GM23338 (cell line): ENCODE results near the gene TTC9C. TPM values are rescaled to one million over a fixed set of nuclear protein-coding genes. Genes with fewer than 3 reads are reported as not detected.
"Not testable (repeated sequence)": the region's sequence is repeated elsewhere in the genome, so short reads cannot be mapped to it uniquely, and the experiment has no call there.

Experiments used
- ATAC-seq: fragments of 200-7000 bp; cut with Tn5 transposase; 3 replicates; pipeline ENCODE4 v1.9.1; 2020
- DNase-seq: peaks from one replicate; pipeline ENCODE4 v3.0.0-alpha.2; 2015; ENCODE audit warnings: low spot score
- H2AFZ ChIP-seq: fragments of 200-600 bp; sonication (generic); 2 replicates; pipeline ENCODE4 v1.8.0; 2016; ENCODE audit warnings: antibody characterized with exemption, mild to moderate bottlenecking, moderate library complexity
- H3F3A ChIP-seq: fragments of 200-600 bp; sonication (generic); replicated peaks from 2 replicates; pipeline ENCODE4 v1.8.0; 2017; ENCODE audit warnings: antibody characterized with exemption, mixed run types, low read depth
- H3K27ac ChIP-seq: fragments of 200-600 bp; sonication (generic); 2 replicates; pipeline ENCODE4 v1.6.1; 2016; ENCODE audit warnings: low read depth
- H3K27me3 ChIP-seq: fragments of 200-600 bp; sonication (generic); 2 replicates; pipeline ENCODE4 v1.8.0; 2016; ENCODE audit warnings: mild to moderate bottlenecking, mixed run types, moderate library complexity; ENCODE audit not compliant: insufficient read depth
- H3K36me3 ChIP-seq: fragments of 200-600 bp; sonication (generic); 2 replicates; pipeline ENCODE4 v1.8.0; 2016; ENCODE audit warnings: mild to moderate bottlenecking; ENCODE audit not compliant: insufficient read depth
- H3K4me1 ChIP-seq: fragments of 200-600 bp; sonication (generic); 2 replicates; pipeline ENCODE4 v1.8.0; 2016; ENCODE audit warnings: mild to moderate bottlenecking, moderate library complexity; ENCODE audit not compliant: insufficient read depth
- H3K4me2 ChIP-seq: fragments of 200-600 bp; sonication (generic); 2 replicates; pipeline ENCODE4 v1.7.1; 2017; ENCODE audit warnings: mixed run types
- H3K4me3 ChIP-seq: fragments of 200-600 bp; sonication (generic); 2 replicates; pipeline ENCODE4 v1.6.1; 2016; ENCODE audit warnings: mixed run types
- H3K79me2 ChIP-seq: fragments of 200-600 bp; sonication (generic); replicated peaks from 2 replicates; pipeline ENCODE4 v1.8.0; 2017; ENCODE audit warnings: mild to moderate bottlenecking; ENCODE audit not compliant: insufficient read depth
- H3K9me2 ChIP-seq: fragments of 200-600 bp; sonication (generic); 2 replicates; pipeline ENCODE4 v1.8.0; 2017; ENCODE audit not compliant: insufficient read depth
- H4K20me1 ChIP-seq: fragments of 200-600 bp; sonication (generic); replicated peaks from 2 replicates; pipeline ENCODE4 v1.8.0; 2017; ENCODE audit warnings: mild to moderate bottlenecking; ENCODE audit not compliant: insufficient read depth
- H3K27ac Mint-ChIP-seq: 2 replicates; pipeline ENCODE4 v1.8.0; 2020; ENCODE audit warnings: inconsistent platforms, mild to moderate bottlenecking, moderate library complexity, mixed read lengths
- H3K27me3 Mint-ChIP-seq: 3 replicates; pipeline ENCODE4 v1.8.0; 2022; ENCODE audit warnings: low read depth, mild to moderate bottlenecking, moderate library complexity, mixed read lengths, inconsistent platforms; ENCODE audit not compliant: insufficient read depth, poor library complexity
- H3K36me3 Mint-ChIP-seq: 3 replicates; pipeline ENCODE4 v1.8.0; 2021; ENCODE audit warnings: low read depth, mild to moderate bottlenecking, inconsistent platforms, moderate library complexity, mixed read lengths
- H3K4me1 Mint-ChIP-seq: 3 replicates; pipeline ENCODE4 v1.8.0; 2020; ENCODE audit warnings: mild to moderate bottlenecking, inconsistent platforms, mixed read lengths
- H3K4me3 Mint-ChIP-seq: 3 replicates; pipeline ENCODE4 v1.8.0; 2021; ENCODE audit warnings: moderate library complexity, mild to moderate bottlenecking, inconsistent platforms, mixed read lengths
- H3K9me3 Mint-ChIP-seq: 3 replicates; pipeline ENCODE4 v1.8.0; 2020; ENCODE audit warnings: moderate library complexity, mild to moderate bottlenecking, inconsistent platforms, mixed read lengths
- EZH2 ChIP-seq: fragments of 200-600 bp; sonication (generic); IDR thresholded peaks from one replicate; pipeline ENCODE4 v1.8.0; 2017; ENCODE audit warnings: antibody characterized with exemption, mild to moderate bottlenecking, low read depth; ENCODE audit not compliant: unreplicated experiment
- ZNF114 ChIP-seq: fragments of 250-450 bp; sonication (Bioruptor Pico); IDR thresholded peaks from 2 replicates; pipeline ENCODE4 v1.5.0; 2020; ENCODE audit warnings: mild to moderate bottlenecking, moderate library complexity
- ZNF462 ChIP-seq: fragments of 250-450 bp; sonication (Bioruptor Pico); IDR thresholded peaks from 2 replicates; pipeline ENCODE4 v1.5.0; 2020; ENCODE audit warnings: mild to moderate bottlenecking, moderate library complexity
- polyA plus RNA-seq: library from polyadenylated mRNA; unstranded; fragments of >200 nt; fragmentation: Nextera tagmentation; extraction: Ambion mirVana; gene quantifications from 2 replicates; pipeline ENCODE4 v1.2.1, GENCODE V29; 2016
- total RNA-seq: library from RNA; depleted of rRNA; stranded (reverse); fragments of >200 nt; shearing (Covaris generic); gene quantifications from 2 replicates; pipeline ENCODE4 v1.2.3, GENCODE V29; 2014

Gene TTC9C
- total and polyA plus RNA-seq, 2 experiments from 2014 or later = 27.5 to 42.0 TPM

- Histone ChIP-seq H3K9me2 (no peaks in the 10 kb centered on the region), H3K4me2 (no peak overlapping the region), H3K36me3 (peaks cover 11% of the 10 kb centered on the region), H3K27ac (no peak overlapping the region), H2AFZ (no peak overlapping the region), H4K20me1 (no peaks in the 10 kb centered on the region; the same call in 1 of the 2 replicates), H3F3A (peaks cover 19% of the 10 kb centered on the region), H3K27me3 (no peaks in the 10 kb centered on the region), H3K79me2 (peaks cover 9% of the 10 kb centered on the region), H3K4me3 (no peak overlapping the region), H3K4me1 (peaks cover 3% of the 10 kb centered on the region)
- Mint-ChIP-seq H3K27me3 (peaks cover 10% of the 10 kb centered on the region), H3K4me1 (peaks cover 9% of the 10 kb centered on the region), H3K36me3 (peaks cover 38% of the 10 kb centered on the region), H3K4me3 (no peak overlapping the region), H3K27ac (no peak overlapping the region), H3K9me3 (no peaks in the 10 kb centered on the region)
- no peak for DNase-seq
- no peak for TF ChIP-seq ZNF114
- no peak for TF ChIP-seq EZH2
- no peak for TF ChIP-seq ZNF462
- no peak for ATAC-seq
Measured at GRCh38 chr11:62702246-62702645, 26.0 kb upstream of the TTC9C start.

- Mint-ChIP-seq H3K4me1 (peaks cover 25% of the 10 kb centered on the region), H3K27me3 (peaks cover 19% of the 10 kb centered on the region), H3K36me3 (peaks cover 33% of the 10 kb centered on the region)
- not testable (repeated sequence) for H3K9me2 ChIP-seq, H3K27ac ChIP-seq, H3K27ac Mint-ChIP-seq, H3K4me3 Mint-ChIP-seq, H3K9me3 Mint-ChIP-seq, ATAC-seq, H3K4me2 ChIP-seq, DNase-seq, H4K20me1 ChIP-seq, H2AFZ ChIP-seq, H3K4me3 ChIP-seq, H3K79me2 ChIP-seq, H3K27me3 ChIP-seq
- Histone ChIP-seq H3F3A (peaks cover 32% of the 10 kb centered on the region), H3K4me1 (peaks cover 17% of the 10 kb centered on the region), H3K36me3 (peaks cover 11% of the 10 kb centered on the region)
Measured at GRCh38 chr11:62703921-62704320, 24.4 kb upstream of the TTC9C start.
